HL-60/S4 treated with retinoic acid at 250 ng/mL for 4 days and 3 days (cell line): ENCODE measurements around the gene LCTL.
"Not testable (repeated sequence)": the region's sequence is repeated elsewhere in the genome, so short reads cannot be mapped to it uniquely, and the experiment has no call there.

ENCODE experiments used
- in situ Hi-C: fragments of 300-500 bp; cut with MboI; formaldehyde crosslinking; loops from 2 replicates; pipeline ENCODE4 v1.7.0; 2022; ENCODE audit warnings: low sequenced_read_pairs

Gene LCTL

DNA sequence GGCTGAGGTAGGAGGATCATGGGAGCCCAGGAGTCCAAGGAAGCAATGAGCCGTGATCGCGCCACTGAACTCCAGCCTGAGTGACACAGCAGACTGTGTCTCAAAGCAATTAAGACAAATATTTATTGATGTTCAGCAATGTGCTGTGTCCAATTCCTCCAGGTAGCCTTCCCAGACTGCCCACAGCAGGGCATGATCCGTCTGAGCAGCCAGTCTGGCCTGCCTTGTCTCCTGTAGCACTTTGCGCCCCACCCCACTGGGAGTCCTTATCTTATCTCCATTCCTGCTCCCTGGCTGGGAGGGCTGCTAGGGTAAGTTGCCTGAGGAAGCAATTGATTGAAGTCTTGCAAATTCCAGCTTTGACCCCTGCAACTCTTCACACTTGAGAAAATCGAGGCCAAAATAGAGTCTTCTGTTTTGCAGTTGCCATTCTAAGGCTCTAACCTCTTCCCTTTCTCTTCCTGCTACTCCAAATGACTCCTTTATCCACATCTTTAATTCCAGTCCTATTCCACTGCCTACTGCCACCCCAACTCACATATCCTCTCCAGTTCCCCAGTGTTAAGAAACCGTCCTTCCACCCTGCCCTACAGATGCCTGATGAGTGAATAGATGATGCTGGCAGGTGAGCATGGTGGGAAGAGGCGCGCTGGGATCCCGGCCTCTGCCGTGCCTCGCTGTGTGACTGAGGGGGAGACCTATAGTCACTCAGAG, 26.9 kb upstream of the LCTL start:
- in situ Hi-C loops, result no loop called here

- in situ Hi-C loops, result no loop called here
These were observed 25.6 kb upstream of the LCTL start for GRCh38 chr15:66591322-66591862.

GRCh38 chr15:66590435-66590834, 24.6 kb upstream of the LCTL start:
- in situ Hi-C loops, result no loop called here

DNA sequence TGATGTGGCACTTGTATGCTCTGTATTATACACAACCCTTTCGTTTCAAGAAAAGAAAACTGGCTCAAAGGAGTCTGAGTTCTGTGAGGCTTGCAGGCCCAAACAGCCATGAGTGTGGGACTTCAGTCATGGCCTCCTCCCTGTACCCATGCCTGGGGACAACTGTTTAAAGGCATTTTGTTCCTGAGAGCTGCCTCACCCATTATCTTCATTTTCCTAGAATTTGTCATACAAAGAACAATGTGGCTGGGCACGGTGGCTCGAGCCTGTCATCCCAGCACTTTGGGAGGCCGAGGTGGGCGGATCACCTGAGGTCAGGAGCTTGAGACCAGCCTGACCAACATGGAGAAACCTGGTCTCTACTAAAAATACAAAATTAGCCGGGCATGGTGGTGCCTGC, 23.6 kb upstream of the LCTL start:
- in situ Hi-C loops, result not testable (repeated sequence)

- in situ Hi-C loops, result no loop called here
These were observed 23.2 kb upstream of the LCTL start for GRCh38 chr15:66588971-66589370.

DNA sequence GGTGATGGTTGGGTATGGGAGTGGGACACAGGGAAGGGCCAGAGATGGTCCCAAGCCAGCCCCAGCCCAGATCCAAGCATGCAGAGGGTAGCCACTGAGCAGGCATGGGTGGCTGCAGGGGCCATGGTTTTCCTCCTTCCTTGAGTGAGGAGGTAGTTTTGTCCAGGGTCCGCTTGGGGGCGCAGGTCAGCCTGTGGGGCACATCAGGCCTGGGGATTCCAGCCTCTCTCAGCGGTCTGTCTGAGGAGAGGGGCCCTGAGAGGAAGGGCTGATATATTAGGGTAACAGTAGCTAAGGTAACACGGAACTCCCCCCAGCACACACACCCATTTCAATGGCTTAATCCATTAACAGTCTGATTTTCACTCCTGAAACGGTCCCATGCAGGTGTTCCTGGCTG, 22.7 kb upstream of the LCTL start:
- in situ Hi-C loops, result no loop called here

DNA sequence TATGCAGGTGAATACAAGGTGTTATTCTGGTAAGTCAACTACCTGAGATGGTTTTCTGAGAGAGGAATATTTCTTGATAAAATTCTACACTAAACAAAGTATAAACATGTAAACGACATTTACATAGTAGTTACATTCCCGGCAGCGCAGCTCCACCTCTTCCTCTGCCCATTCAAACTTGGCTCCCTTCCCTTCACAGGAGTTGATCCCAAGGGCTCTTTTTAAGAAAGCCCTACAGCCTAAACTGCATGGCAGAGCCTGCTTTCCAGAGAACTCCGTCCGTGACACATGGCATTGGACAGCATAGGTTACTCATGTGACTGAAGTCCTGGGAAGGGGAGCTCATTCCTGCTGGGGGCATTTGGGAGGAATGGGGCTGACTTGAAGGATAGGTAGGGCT, 22.0 kb upstream of the LCTL start:
- in situ Hi-C loops, result no loop called here

GRCh38 chr15:66587020-66587419, 21.2 kb upstream of the LCTL start:
- in situ Hi-C loops, result no loop called here

DNA sequence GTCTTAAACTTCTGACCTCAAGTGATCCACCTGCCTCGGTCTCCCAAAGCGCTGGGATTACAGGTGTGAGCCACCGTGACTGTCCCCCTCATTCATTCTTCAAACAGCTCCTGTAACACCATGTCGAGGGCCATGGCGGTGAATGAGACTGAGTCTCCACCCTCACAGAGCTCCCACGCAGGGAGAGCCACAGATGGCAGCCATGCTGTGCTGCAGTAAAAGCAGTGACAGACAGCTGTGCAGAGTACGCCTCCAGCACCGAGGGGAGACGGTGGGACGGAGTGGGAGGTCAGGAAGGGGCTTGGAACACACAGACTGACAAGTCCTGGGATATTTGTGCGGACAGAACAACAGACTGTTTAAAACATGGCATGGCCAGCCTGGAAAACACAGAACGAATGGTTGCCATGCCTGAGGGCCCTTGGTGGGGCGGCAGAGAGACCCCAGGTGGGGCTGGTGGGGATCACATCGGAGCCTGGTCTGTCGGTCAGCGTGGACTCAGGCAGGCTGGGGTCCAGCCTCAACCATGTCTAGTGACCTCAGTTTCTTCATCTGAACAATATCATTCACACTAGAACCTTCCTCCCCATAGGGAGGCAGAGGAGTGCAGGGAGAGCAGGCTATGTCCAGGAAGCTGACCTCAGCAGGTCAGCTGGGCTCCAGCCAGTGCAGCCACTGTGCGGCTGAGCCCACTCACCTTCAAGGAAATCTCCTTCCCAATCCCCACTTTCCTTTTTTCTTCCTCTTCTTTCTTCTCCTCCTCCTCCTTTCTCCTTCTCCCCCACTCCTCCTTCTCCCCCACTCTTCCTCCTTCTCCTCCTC, 20.6 kb upstream of the LCTL start:
- in situ Hi-C loops, result no loop called here

DNA sequence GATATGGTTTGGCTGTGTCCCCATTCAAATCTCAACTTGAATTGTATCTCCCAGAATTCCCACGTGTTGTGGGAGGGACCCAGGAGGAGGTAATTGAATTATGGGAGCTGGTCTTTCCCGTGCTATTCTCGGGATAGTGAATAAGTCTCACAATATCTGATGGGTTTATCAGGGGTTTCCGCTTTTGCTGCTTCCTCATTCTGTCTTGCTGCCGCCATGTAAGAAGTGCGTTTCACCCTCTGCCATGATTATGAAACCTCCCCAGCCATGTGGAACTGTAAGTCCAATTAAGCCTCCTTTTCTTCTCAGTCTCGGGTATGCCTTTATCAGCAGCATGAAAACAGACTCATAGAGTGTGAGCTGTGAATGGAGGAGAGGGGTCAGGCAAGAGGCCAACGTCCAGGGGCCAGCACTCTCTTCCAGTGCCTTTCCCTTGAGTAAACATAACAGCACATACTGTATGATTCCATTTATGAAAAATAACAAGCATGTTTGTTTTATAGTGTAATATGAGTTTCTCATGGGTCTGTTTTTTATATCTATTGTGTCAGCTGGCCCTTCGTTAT, 16.3 kb upstream of the LCTL start:
- in situ Hi-C loops, result no loop called here

DNA sequence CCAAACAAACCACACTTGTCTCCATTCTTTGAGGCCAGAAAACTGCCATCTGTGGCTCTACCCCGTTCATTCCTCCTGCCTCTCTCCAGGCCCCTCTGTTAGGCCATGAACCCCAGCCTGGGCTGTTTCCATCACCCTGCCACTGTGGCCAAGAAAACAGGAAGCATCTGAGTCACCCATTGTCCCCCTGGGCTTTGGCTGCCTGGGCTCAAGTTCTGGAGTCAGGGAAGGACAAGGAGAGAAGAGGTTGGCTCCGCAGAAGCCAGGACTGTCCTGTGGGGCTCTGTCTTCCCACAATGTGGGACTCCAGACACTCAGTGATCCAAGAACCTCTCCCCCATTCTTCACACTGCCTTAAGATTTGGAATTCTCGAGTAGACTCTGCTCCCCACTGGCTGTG, 14.8 kb upstream of the LCTL start:
- in situ Hi-C loops, result no loop called here

DNA sequence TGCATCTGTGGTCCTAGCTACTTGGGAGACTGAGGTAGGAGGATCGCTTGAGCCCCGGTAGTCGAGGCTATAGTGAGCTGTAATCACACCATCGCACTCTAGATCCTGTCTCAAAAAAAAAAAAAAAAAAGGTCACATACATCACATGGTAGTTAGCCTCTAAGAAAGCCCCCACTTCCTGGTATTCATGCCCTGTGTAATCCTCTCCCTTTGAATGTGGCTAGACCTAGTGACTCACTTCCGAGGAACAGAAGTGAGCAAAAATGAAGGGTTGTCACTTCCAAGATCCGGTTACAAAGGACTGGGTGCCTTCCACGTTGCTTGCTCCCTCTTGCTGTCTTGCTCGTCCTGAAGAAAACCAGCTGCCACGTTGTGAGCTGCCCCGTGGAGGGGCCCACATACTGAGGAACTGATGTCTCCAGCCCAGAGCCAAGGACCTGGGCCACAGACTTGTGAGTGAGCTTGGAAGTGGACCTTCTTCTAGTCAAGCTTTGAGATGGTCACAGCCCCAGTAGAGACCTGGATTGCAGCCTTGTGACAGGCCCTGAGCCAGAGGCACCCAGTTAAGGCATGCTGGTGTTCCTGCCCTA, 12.6 kb upstream of the LCTL start:
- in situ Hi-C loops, result no loop called here

DNA sequence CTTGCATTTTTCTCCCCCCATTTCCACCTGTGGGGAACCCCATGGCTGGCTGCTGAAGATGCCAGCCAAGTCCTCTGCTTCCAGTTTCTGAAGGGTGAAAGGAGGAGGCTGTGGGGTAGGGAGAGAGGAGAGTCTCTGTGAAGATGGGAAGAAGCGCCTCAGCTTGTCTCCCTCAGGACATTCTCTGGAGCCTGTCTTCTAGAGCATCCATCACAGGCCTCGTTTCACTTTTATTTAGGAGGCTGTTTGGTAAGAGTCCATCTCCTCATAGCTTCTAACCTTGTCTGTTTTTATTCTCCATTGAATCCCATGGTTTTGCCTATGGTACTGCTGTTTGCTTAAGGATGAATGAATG, 8.8 kb upstream of the LCTL start:
- in situ Hi-C loops, result no loop called here

GRCh38 chr15:66573719-66574595, 8.2 kb upstream of the LCTL start:
- in situ Hi-C loops, result no loop called here

- in situ Hi-C loops, result no loop called here
These were observed 7.5 kb upstream of the LCTL start for GRCh38 chr15:66573348-66573718.

GRCh38 chr15:66572146-66572545, 6.3 kb upstream of the LCTL start:
- in situ Hi-C loops, result no loop called here

DNA sequence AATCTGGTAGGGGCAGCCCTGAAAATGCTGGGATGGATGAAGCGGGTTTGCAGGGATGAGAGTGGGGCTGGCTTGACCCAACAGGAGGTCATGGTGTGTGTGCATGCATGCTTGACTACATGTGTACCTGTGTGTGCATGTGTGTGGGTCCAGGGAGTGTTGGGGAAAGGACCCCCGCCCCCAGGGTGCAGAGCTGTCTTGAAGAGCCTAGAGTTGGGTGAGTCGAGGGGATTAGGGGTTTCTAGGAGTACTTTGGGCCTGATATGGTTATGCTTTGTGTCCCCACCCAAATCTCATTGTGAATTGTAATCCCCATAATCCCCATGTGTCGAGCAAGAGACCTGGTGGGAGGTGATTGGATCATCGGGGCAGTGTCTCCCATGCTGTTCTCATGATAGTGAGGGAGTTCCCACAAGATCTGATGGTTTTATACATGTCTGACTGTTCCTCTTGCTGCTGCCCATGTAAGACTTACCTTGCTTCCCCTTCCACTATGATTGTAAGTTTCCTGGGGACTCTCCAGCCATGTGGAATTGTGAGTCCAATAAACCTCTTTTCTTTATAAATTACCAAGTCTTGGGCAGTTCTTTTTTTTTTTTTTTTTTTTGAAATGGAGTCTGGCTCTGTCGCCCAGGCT, 5.2 kb upstream of the LCTL start:
- in situ Hi-C loops, result no loop called here

DNA sequence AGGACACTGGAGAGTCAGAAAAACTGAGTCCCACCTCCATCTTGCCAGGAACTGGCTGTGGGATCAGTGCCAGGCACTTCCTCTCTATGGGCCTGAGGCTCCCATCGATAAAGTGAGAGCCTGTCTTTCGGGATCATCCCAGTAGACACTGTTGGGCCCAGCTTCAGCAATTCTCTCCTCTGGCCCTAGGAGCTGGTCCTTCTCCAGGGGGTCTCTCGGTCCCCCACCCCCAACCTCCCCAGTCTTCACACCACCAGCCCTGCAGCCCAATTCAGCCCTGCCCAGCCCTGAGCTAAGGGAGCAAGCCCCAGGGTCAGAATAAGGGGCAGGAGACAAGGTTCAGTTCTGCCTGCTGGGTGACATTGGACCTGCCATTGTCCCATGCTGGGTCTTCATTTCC, 4.5 kb upstream of the LCTL start:
- in situ Hi-C loops, result no loop called here

DNA sequence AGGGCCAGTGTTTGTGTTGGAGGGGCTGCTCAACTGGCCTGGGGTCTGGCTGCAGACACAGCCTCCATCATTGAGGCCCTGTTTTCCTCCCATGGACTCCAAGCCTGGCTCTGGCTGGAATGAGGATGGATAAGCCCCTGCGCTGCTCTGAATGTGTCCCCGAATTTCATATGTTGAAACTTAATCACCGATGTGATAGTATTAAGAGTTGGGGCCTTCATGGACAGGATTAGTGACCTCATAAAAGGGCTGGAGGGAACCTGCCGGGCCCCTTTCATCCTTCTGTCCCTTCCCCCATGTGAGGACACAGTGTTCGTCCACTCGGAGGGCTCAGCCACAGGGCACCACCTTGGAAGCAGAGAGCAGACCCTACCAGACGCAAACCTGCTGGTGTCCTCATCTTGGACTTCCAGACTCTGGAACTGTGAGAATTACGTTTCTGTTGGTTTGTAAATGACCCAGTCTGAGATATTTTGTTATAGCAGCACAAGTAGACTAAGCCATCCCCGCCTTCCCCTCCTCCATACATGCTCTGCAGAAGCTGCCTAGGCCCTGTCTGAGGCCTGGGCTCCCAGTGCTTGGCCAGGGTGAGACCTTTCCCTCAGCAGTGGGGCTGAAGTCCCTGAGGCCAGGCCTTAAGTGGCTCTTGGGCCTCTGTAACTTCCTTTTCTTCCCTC, 3.8 kb upstream of the LCTL start:
- in situ Hi-C loops, result no loop called here

- in situ Hi-C loops, result no loop called here
These were observed 2.1 kb upstream of the LCTL start for GRCh38 chr15:66567897-66568296.
